ENCODE data around the gene TDRD7.

TDRD7 gene

DNA sequence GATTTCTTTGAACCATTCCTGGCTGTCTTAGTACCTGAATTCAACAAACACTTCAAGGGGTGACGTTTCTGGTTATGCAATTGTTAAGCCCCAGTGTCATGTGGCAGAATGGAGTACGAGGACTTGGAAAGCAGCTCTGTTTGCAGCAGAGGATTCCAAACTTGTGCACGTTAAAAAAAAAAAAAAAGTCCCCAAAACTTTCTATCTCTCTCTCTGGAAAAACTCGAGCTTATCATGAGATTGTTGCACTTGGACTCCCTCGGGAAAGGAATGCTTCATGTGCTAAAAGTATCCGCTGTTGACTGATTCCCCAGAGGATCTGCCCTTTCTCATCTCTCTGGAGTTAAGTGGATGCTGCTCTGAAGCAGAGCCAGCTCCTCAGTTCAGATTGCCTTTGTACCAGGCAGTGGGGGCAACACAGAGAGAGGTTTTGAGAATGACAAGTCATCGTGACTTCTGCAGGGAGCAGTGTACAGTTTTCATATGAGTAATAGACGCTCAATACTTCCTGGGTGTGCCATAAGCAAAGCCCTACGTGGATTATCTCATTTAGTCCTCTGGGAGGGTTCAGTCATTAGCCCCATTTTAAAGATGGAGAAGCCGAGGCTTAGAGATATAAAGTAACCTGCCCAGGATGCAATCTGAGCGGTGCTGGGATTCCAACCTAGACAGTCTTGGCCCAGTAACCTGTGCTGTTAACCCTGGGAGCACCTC lies 117.6 kb downstream of the TDRD7 start:
- no peak for DNase-seq (ENCODE audit: low spot score)

DNA sequence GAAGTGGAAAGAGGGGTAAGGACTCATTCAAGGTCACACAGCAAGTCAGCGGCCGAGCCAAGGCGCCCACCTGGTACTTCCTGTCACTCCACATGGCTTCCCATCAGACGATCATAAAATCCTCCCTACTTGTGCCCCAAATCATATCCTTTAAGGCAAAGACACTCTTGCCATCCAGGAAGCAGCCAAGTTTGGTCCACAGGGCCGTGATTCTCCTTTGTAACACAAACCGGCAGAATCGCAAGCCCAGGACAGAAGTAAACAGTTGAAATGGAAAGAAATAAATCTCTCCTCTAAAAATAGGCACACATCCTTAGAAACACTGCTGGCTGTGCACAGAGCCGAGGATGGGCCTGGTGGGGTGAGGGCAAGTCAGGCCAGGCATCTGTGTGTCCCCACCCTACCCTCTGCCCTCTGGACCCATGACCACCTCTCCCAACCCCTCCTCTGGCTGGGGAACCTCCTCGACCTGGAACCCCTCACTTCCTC lies 120.0 kb downstream of the TDRD7 start:
- no peak for DNase-seq (ENCODE audit: low spot score)

DNA sequence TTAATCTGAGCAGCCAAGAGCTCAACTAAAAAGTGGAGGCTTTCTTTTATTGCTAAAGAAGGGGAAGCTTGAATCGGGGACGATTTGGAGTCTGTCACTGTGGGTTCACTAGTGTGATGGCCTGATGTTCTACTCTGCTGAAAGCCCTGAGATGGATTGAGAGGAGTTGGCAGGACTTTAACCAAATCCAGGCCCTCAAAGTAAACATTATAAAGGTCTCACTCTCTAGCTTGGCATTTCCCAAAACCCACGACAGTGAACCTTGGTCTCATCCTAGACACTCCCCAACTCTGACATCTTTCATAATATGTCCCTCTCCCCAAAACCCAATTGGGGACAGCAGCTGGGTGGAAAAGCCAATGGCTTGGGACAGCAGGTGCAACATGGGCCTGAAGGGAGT lies 122.3 kb downstream of the TDRD7 start:
- no peak for DNase-seq (ENCODE audit: low spot score)

DNA sequence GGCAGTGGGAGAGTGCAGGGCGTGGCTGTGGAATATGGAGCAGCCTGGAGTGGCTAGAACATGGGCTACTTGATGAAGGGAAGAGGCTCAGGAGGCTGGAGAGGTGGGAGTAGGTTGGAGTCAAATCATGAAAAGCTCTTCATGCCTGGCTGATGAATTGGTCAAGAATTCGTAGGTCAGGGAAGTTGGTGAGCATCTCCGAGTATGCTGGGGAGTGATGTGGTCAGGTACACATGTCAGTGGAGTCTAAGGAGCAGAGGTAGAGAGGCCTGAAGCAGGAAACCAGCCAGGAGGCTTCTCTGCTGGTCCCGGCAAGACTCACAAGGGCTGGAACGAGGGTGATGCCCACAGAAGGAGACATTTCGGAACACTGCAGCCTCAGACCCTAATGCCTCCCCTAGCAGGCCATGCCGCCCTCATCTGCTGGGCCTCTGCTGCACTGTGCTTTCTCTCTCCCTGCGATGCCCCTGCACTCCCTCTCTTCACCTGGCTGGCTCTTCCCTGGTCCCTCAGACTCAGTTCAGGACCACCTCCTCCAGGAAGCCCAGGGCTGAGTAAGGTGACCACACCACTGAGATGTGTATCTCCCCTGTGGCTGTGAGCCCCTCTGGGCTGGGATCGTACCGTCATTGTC lies 123.2 kb downstream of the TDRD7 start:
- no peak for DNase-seq (ENCODE audit: low spot score)

DNA sequence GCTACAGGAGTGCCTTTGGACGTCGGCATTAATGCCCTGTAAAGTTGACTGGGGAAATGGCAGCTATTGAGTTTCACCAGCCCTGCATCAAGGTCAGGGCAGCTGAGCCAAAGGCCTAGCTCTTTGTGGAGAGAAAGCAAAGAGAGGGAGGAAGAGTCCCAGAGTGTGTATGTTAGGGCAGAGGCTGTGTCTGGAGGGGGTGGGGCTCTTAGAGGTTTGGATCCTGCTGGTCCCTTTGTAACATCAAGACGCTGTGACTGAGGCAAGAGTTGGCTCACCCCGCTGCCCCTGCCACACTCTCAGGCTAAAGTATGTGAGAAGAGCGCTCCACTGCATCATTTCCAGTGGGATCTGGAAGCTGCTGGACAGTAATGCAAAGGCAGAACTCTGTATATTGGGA lies 123.9 kb downstream of the TDRD7 start:
- DNase-seq (ENCODE audit: low spot score): no peak

DNA sequence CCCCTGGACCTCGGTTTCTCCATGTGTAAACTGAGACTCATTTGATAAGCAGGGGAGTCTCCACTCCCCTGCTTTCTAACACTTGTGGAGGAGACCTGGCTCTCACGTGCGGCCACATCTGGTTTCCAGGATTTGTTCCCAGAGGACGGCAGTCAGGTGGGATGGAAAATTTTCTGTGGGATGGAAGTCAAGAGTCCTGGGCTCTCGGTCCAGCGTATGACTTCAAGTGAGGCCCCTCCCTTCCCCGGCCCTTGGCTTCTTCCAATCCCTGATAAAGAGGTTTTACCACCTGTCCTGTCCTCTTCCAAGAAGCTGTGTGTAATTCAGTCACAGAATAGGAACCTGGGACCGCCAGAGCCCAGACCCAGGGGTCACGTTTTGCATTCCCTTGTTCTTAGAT lies 124.6 kb downstream of the TDRD7 start:
- no peak for DNase-seq (ENCODE audit: low spot score)

DNA sequence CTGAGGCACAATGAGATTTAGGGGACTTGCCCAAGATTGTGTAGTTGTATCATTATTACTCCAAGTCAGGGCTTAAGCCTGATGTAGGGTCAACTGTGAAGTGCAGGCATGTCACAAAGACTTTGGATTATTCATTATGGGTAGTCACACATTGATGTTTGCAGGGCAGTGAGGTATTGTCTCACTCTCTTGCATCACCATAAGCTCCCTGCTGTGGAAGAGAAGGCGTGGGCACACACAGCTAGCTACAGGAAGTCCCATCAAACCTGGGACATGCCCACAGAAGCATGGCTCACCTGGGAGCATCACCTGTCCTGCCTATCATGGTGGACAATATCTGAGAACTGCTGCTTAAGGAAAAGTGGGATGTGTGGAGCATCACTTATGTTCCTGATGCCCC lies 131.7 kb downstream of the TDRD7 start:
- no peak for DNase-seq (ENCODE audit: low spot score)

DNA sequence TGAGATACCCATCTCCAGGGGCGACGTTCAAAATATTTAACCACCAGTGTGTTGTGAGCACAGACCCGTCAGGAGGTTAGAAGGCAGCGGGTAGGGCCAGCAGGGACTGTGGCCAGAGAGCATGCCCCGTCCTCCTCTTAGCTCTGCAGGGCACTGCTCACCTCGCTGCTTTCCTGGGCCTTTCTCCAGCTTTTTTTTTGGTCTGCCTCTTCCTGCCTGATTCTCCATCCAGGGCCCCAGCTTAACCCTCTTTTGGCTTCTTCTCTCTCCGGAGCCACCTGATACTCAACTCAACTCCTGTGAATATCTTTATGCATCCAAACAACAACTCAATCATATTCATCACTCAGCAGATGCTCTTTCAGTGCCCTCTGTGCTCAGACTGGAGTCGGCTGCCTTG lies 133.6 kb downstream of the TDRD7 start:
- no peak for DNase-seq (ENCODE audit: low spot score)
